Stimulated activated CD4-positive, alpha-beta T cell treated with anti-CD3 and anti-CD28 coated beads, TNF-alpha, amount 100 ng/mL, for 24 hours (primary cell): ENCODE data around the gene SLC9A1.
"Not testable (repeated sequence)": the region's sequence is repeated elsewhere in the genome, so short reads cannot be mapped to it uniquely, and the experiment has no call there.

Experiments
- DNase-seq, 3 experiments: peaks; one replicate each; pipeline ENCODE4 v3.0.0-alpha.2; 2020; ENCODE audit warnings: low read depth in 3 of 3

SLC9A1 gene

GRCh38 chr1:27154991-27155781, at the start of gene SLC9A1:
Gene SLC9A1, minus strand, starts transcription at chr1:27155125. Its CDS starts 791 bp downstream, at chr1:27154334.
- peak; percentile 83 to 91 (median 89) for DNase-seq

- DNase-seq: no peak
Measured at GRCh38 chr1:27203946-27204345, 49.0 kb upstream of the SLC9A1 start.

- no peak for DNase-seq
Measured at GRCh38 chr1:27201295-27201694, 46.4 kb upstream of the SLC9A1 start.

- DNase-seq: no peak
Measured at GRCh38 chr1:27193194-27193593, 38.3 kb upstream of the SLC9A1 start.

GRCh38 chr1:27192039-27192529, 37.2 kb upstream of the SLC9A1 start:
- no peak for DNase-seq

- DNase-seq: not testable (repeated sequence)
Measured at GRCh38 chr1:27184665-27185064, 29.7 kb upstream of the SLC9A1 start.

GRCh38 chr1:27179979-27180378, 25.1 kb upstream of the SLC9A1 start:
- no peak for DNase-seq

GRCh38 chr1:27179379-27179778, 24.5 kb upstream of the SLC9A1 start:
- DNase-seq: no peak

- DNase-seq: no peak
Measured at GRCh38 chr1:27176954-27177353, 22.0 kb upstream of the SLC9A1 start.

GRCh38 chr1:27176323-27176722, 21.4 kb upstream of the SLC9A1 start:
- DNase-seq: no peak

GRCh38 chr1:27172992-27173391, 18.1 kb upstream of the SLC9A1 start:
- not testable (repeated sequence) for DNase-seq

- no peak for DNase-seq
Measured at GRCh38 chr1:27166929-27167328, 12.0 kb upstream of the SLC9A1 start.

- DNase-seq: no peak
Measured at GRCh38 chr1:27166351-27166802, 11.5 kb upstream of the SLC9A1 start.

GRCh38 chr1:27163093-27163492, 8.2 kb upstream of the SLC9A1 start:
- DNase-seq: no peak

GRCh38 chr1:27162090-27162489, 7.2 kb upstream of the SLC9A1 start:
- DNase-seq: no peak

GRCh38 chr1:27161594-27161993, 6.7 kb upstream of the SLC9A1 start:
- no peak for DNase-seq

- DNase-seq: no peak
Measured at GRCh38 chr1:27157194-27157593, 2.3 kb upstream of the SLC9A1 start.

- DNase-seq: no peak
Measured at GRCh38 chr1:27154469-27154990, 395 bp downstream of the SLC9A1 start.

GRCh38 chr1:27153927-27154358, 982 bp downstream of the SLC9A1 start:
- no peak for DNase-seq

GRCh38 chr1:27153549-27153886, 1.4 kb downstream of the SLC9A1 start:
- no peak for DNase-seq

GRCh38 chr1:27152829-27153548, 1.9 kb downstream of the SLC9A1 start:
- DNase-seq: no peak

- DNase-seq: no peak
Measured at GRCh38 chr1:27152004-27152828, 2.7 kb downstream of the SLC9A1 start.
